Vagina (tissue), 2 donors: ENCODE results near the gene FAM131C.

Experiments used
- CTCF ChIP-seq, 3 experiments: fragments of 450-650 bp in 2 of 3; fragments of 200-600 bp in 1 of 3; sonication (generic) in 1 of 3; IDR thresholded peaks; one replicate each; pipeline ENCODE4 v1.5.1; 2017 to 2019; ENCODE audit warnings: antibody characterized with exemption in 3 of 3, mild to moderate bottlenecking in 2 of 3, moderate library complexity in 2 of 3
- POLR2A ChIP-seq, 2 donors: fragments of 450-650 bp; IDR thresholded peaks; one replicate each; pipeline ENCODE4 v1.6.1; 2017; ENCODE audit warnings: antibody characterized with exemption in 2 of 2, mild to moderate bottlenecking in 2 of 2, moderate library complexity in 2 of 2

DNA sequence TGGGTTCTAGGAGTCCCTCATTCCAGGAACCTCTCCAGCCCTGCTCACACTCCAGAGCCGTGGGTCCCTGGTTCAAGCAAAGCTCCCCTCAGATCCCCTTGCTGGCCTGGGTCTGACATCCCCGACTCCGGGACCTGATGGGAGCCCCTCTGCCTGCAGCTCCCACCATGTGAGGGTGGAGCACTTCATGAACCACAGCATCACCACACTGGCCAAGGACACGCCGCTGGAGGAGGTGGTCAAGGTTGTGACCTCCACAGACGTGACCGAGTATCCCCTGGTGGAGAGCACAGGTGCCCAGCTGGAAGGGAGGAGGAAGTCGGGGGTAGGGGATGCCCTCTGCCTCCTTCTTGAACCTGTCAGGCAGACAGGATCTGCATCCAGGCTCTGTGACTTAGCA, 41.9 kb downstream of the FAM131C start:
- TF ChIP-seq CTCF (IDR thresholded peaks at IDR 0.05) = no peak
- TF ChIP-seq POLR2A (IDR thresholded peaks at IDR 0.05) = no peak
